H1 (cell line): ENCODE measurements around the gene NHS. TPM values are rescaled to one million over a fixed set of nuclear protein-coding genes. Genes with fewer than 3 reads are reported as not detected.

Experiments used
- CTCF ChIA-PET: fragments of 300-600 bp; sonication (Branson Sonifier 250); formaldehyde crosslinking; loops from one replicate; lab custom pipeline; 2021; ENCODE audit not compliant: partially characterized antibody; lab: Charles Lee
- POLR2A ChIA-PET: fragments of 300-600 bp; sonication (Branson Sonifier 250); formaldehyde crosslinking; loops from one replicate; lab custom pipeline; 2021; ENCODE audit warnings: inconsistent platforms; ENCODE audit not compliant: partially characterized antibody; lab: Charles Lee
- DNase-seq, 2 experiments: peaks; one replicate each; pipeline versions ENCODE4 v3.0.0 to v3.0.0-alpha.2; 2010 to 2022; ENCODE audit warnings: low spot score in 2 of 2, low read depth in 1 of 2, mixed read lengths in 1 of 2
- FAIRE-seq: peaks from 2 replicates; lab custom pipeline; 2011; peaks lifted over from hg19 to GRCh38; lab: Jason Lieb, UNC
- H2AFZ ChIP-seq: 2 replicates; pipeline ENCODE4 v1.8.1; 2012; ENCODE audit warnings: low read length, inconsistent platforms
- H2AK5ac ChIP-seq: 2 replicates; pipeline ENCODE4 v1.6.1; 2013; ENCODE audit warnings: low read depth, low read length
- H2BK120ac ChIP-seq: replicated peaks from 2 replicates; pipeline ENCODE3; 2013; ENCODE audit warnings: low read depth, low read length, inconsistent platforms
- H2BK12ac ChIP-seq: 2 replicates; pipeline ENCODE4 v1.6.1; 2013; ENCODE audit warnings: low read depth, low read length
- H2BK15ac ChIP-seq: 2 replicates; pipeline ENCODE4 v1.6.1; 2013; ENCODE audit warnings: low read length
- H2BK20ac ChIP-seq: 2 replicates; pipeline ENCODE4 v1.6.1; 2013; ENCODE audit warnings: low read length
- H2BK5ac ChIP-seq: 2 replicates; pipeline ENCODE4 v1.6.1; 2013; ENCODE audit warnings: low read depth, low read length
- H3K14ac ChIP-seq: 2 replicates; pipeline ENCODE4 v1.6.1; 2013; ENCODE audit warnings: inconsistent platforms; ENCODE audit not compliant: insufficient read length
- H3K18ac ChIP-seq: 2 replicates; pipeline ENCODE4 v1.6.1; 2013; ENCODE audit warnings: low read length; ENCODE audit errors: extremely low read depth
- H3K23ac ChIP-seq: 2 replicates; pipeline ENCODE4 v1.6.1; 2013; ENCODE audit warnings: inconsistent platforms; ENCODE audit not compliant: insufficient read length
- H3K23me2 ChIP-seq: 2 replicates; pipeline ENCODE4 v1.6.1; 2013; ENCODE audit warnings: low read depth, low read length
- H3K27ac ChIP-seq: 2 replicates; pipeline ENCODE4 v1.6.1; 2011; ENCODE audit warnings: low read depth, low read length, inconsistent platforms
- H3K27me3 ChIP-seq, 4 experiments: replicated peaks in 1 of 4; 1 replicate in 1 of 4; 2 replicates in 3 of 4; pipeline versions ENCODE4 v1.6.1 to v1.8.1; 2011 to 2013; ENCODE audit warnings: low read length in 3 of 4, mild to moderate bottlenecking in 3 of 4, inconsistent platforms in 2 of 4, mixed read lengths in 2 of 4, moderate library complexity in 1 of 4; ENCODE audit not compliant: control insufficient read depth in 3 of 4, insufficient read depth in 3 of 4; ENCODE audit errors: extremely low read depth in 1 of 4
- H3K36me3 ChIP-seq, 4 experiments: 2 replicates each; pipeline versions ENCODE4 v1.6.1 to v1.8.1; 2011 to 2013; ENCODE audit warnings: mild to moderate bottlenecking in 4 of 4, low read length in 3 of 4, moderate library complexity in 2 of 4, control low read depth in 1 of 4, inconsistent platforms in 1 of 4; ENCODE audit not compliant: insufficient read depth in 4 of 4, control insufficient read depth in 2 of 4
- H3K4ac ChIP-seq: replicated peaks from 2 replicates; pipeline ENCODE3; 2013; ENCODE audit warnings: low read length, low read depth, mixed read lengths, inconsistent platforms; ENCODE audit not compliant: insufficient read length
- H3K4me1 ChIP-seq, 4 experiments: replicated peaks in 1 of 4; 1 replicate in 1 of 4; 2 replicates in 3 of 4; pipeline versions ENCODE4 v1.6.1 to v1.8.1; 2011 to 2013; ENCODE audit warnings: low read length in 3 of 4, inconsistent platforms in 2 of 4, mixed read lengths in 1 of 4; ENCODE audit not compliant: insufficient read depth in 4 of 4, control insufficient read depth in 3 of 4
- H3K4me2 ChIP-seq, 2 experiments: 2 replicates each; pipeline versions ENCODE4 v1.6.1 to v1.8.1; 2011 to 2013; ENCODE audit warnings: low read depth in 2 of 2, low read length in 2 of 2, control low read depth in 1 of 2, inconsistent platforms in 1 of 2, mild to moderate bottlenecking in 1 of 2; ENCODE audit not compliant: insufficient read depth in 1 of 2
- H3K4me3 ChIP-seq, 4 experiments: fragments of 200-600, 300-600 bp in 1 of 4; sonication (generic), shearing (Covaris generic), sonication (Bioruptor Twin) in 1 of 4; 2 replicates each; pipeline versions ENCODE4 v1.5.1 to v1.8.1; 2011 to 2016; ENCODE audit warnings: low read length in 4 of 4, low read depth in 3 of 4, control low read depth in 2 of 4, inconsistent platforms in 2 of 4, mild to moderate bottlenecking in 2 of 4, mixed read lengths in 1 of 4, moderate library complexity in 1 of 4; ENCODE audit not compliant: insufficient read depth in 2 of 4; ENCODE audit errors: extremely low read depth in 1 of 4
- H3K56ac ChIP-seq: replicated peaks from 2 replicates; pipeline ENCODE3; 2013; ENCODE audit warnings: low read depth, mild to moderate bottlenecking, mixed read lengths, low read length, inconsistent platforms; ENCODE audit not compliant: insufficient read length
- H3K79me1 ChIP-seq: 2 replicates; pipeline ENCODE4 v1.6.1; 2013; ENCODE audit warnings: low read depth, low read length, control low read depth
- H3K79me2 ChIP-seq, 2 experiments: 2 replicates each; pipeline versions ENCODE4 v1.6.1 to v1.8.1; 2012 to 2013; ENCODE audit warnings: low read length in 2 of 2, mild to moderate bottlenecking in 2 of 2, inconsistent platforms in 1 of 2; ENCODE audit not compliant: insufficient read depth in 2 of 2, control insufficient read depth in 1 of 2
- H3K9ac ChIP-seq, 4 experiments: replicated peaks in 1 of 4; 1 replicate in 1 of 4; 2 replicates in 3 of 4; pipeline versions ENCODE4 v1.6.1 to v1.8.1; 2011 to 2013; ENCODE audit warnings: low read depth in 3 of 4, low read length in 3 of 4, control low read depth in 2 of 4, mild to moderate bottlenecking in 2 of 4, moderate library complexity in 2 of 4, inconsistent platforms in 1 of 4; ENCODE audit errors: extremely low read depth in 1 of 4
- H3K9me3 ChIP-seq, 2 experiments: 2 replicates each; pipeline versions ENCODE4 v1.6.1 to v1.8.1; 2012 to 2013; ENCODE audit warnings: mild to moderate bottlenecking in 2 of 2, moderate library complexity in 2 of 2, control low read depth in 1 of 2, inconsistent platforms in 1 of 2, low read depth in 1 of 2, low read length in 1 of 2, mixed read lengths in 1 of 2; ENCODE audit not compliant: insufficient read depth in 2 of 2
- H4K20me1 ChIP-seq, 2 experiments: replicated peaks in 1 of 2; 2 replicates each; pipeline versions ENCODE3 to v1.8.1; 2011 to 2013; ENCODE audit warnings: inconsistent platforms in 2 of 2, low read length in 2 of 2, mild to moderate bottlenecking in 1 of 2; ENCODE audit not compliant: insufficient read depth in 2 of 2, control insufficient read depth in 1 of 2
- H4K5ac ChIP-seq: 2 replicates; pipeline ENCODE4 v1.6.1; 2013; ENCODE audit warnings: low read length, low read depth, mixed read lengths, inconsistent platforms; ENCODE audit not compliant: insufficient read length
- H4K8ac ChIP-seq: 2 replicates; pipeline ENCODE4 v1.8.0; 2013; ENCODE audit warnings: mild to moderate bottlenecking, moderate library complexity, low read length, inconsistent platforms; ENCODE audit not compliant: insufficient read depth; ENCODE audit errors: extremely low read depth
- H4K91ac ChIP-seq: replicated peaks from 2 replicates; pipeline ENCODE3; 2013; ENCODE audit warnings: low read length, mixed read lengths, inconsistent platforms; ENCODE audit not compliant: insufficient read length
- ATF3 ChIP-seq: IDR thresholded peaks from 2 replicates; pipeline ENCODE4 v1.6.1; 2011; ENCODE audit warnings: low read depth, mild to moderate bottlenecking, low read length; ENCODE audit not compliant: insufficient read depth
- BCL11A ChIP-seq, 2 experiments: IDR thresholded peaks; one replicate each; pipeline ENCODE4 v1.6.1; 2011; ENCODE audit warnings: low read depth in 2 of 2, low read length in 2 of 2, mild to moderate bottlenecking in 2 of 2
- JUND ChIP-seq: IDR thresholded peaks from 2 replicates; pipeline ENCODE4 v1.6.1; 2011; ENCODE audit warnings: mild to moderate bottlenecking, improper control_type of control experiment, low read length
- KDM5A ChIP-seq: fragments of 200-600 bp; IDR thresholded peaks from 2 replicates; pipeline ENCODE4 v1.7.1; 2012; ENCODE audit warnings: mild to moderate bottlenecking, low read length, inconsistent platforms, mixed read lengths
- RAD21 ChIP-seq, 2 experiments: IDR thresholded peaks in 1 of 2; conservative IDR thresholded peaks in 1 of 2; 2 replicates each; pipeline ENCODE4 v1.6.1; 2011; ENCODE audit warnings: low read depth in 2 of 2, low read length in 2 of 2, improper control_type of control experiment in 1 of 2, inconsistent platforms in 1 of 2, mild to moderate bottlenecking in 1 of 2, moderate library complexity in 1 of 2
- SIRT6 ChIP-seq: IDR thresholded peaks from one replicate; pipeline ENCODE4 v1.7.1; 2012; ENCODE audit warnings: low read length, inconsistent platforms
- SIX5 ChIP-seq: IDR thresholded peaks from 2 replicates; pipeline ENCODE4 v1.6.1; 2011; ENCODE audit warnings: mild to moderate bottlenecking, low read depth, low read length
- SP1 ChIP-seq: IDR thresholded peaks from 2 replicates; pipeline ENCODE4 v1.6.1; 2011; ENCODE audit warnings: low read depth, low read length
- SP2 ChIP-seq: IDR thresholded peaks from 2 replicates; pipeline ENCODE4 v1.6.1; 2012; ENCODE audit warnings: mild to moderate bottlenecking, low read length, inconsistent platforms
- SUZ12 ChIP-seq: fragments of 200-600 bp; sonication (generic); IDR thresholded peaks from 2 replicates; pipeline ENCODE4 v1.6.1; 2012; ENCODE audit warnings: mild to moderate bottlenecking, inconsistent platforms, low read length, moderate library complexity, mixed read lengths
- ZNF274 ChIP-seq: IDR thresholded peaks from 2 replicates; pipeline ENCODE4 v1.7.0; 2012; ENCODE audit warnings: low read length, borderline replicate concordance; ENCODE audit errors: extremely low read depth
- WGBS, 2 experiments: shearing (Covaris generic) in 1 of 2; methylation state at CpG; one replicate each; pipeline versions ENCODE4 v1.1.6 to v1.1.7; 2013 to 2015; ENCODE audit warnings: low lambda C conversion rate in 2 of 2, mixed read lengths in 2 of 2, inconsistent platforms in 1 of 2, low coverage in 1 of 2, missing lambda C conversion rate in 1 of 2; ENCODE audit not compliant: insufficient replicate concordance in 2 of 2, insufficient coverage in 1 of 2, insufficient read length in 1 of 2; ENCODE audit errors: extremely low coverage in 1 of 2, missing lambda C conversion rate in 1 of 2; 5-methylcytosine and 5-hydroxymethylcytosine counted together
- polyA plus RNA-seq, 7 experiments: library from polyadenylated mRNA; depleted of rRNA in 3 of 7; stranded (reverse) in 5 of 7; unstranded in 2 of 7; fragments of >200 nt in 5 of 7; fragments of 200-250 nt in 2 of 7; gene quantifications; 1 replicate in 5 of 7; 2 replicates in 1 of 7; 4 replicates in 1 of 7; pipeline versions ENCODE4 v1.2.1 to v1.2.3, GENCODE V29; 2011 to 2013; ENCODE audit warnings: missing spikeins in 2 of 7, mixed read lengths in 2 of 7
- total RNA-seq: library from RNA; stranded (reverse); fragmentation: NEBNext Ultra II Directional; extraction: Animal tissue kit (Norgen Biotek cat#: 25700); gene quantifications from 2 replicates; pipeline ENCODE4 v1.2.1, GENCODE V29; 2021
- TF ChIP-seq, protein P1 (sequence below): IDR thresholded peaks from 2 replicates; pipeline ENCODE4 v1.6.1; 2012; ENCODE audit warnings: inconsistent platforms
- TF ChIP-seq, protein P2 (sequence below): IDR thresholded peaks from 2 replicates; pipeline ENCODE4 v1.6.1; 2011; ENCODE audit warnings: low read length, improper control_type of control experiment

The NHS gene
- total and polyA plus RNA-seq, 2 of the 8 experiments (the other 6 are each of a cell fraction or from before 2014, with no cell fraction given), result 2.2 to 6.7 TPM

GRCh38 chrX:17767734-17768133 lies 392.7 kb downstream of the NHS start:
- 92% methylated on average over 1 of the region's 1 CpG; no CpG with 5 or more reads in 1 of the 2 experiments for WGBS, 2 experiments
- Histone ChIP-seq H3K4me3 (no peak overlapping the region), H2BK5ac (no peak overlapping the region), H4K5ac (no peak overlapping the region), H3K9ac (no peak overlapping the region), H2AK5ac (no peak overlapping the region), H2AFZ (no peak overlapping the region), H3K9me3 (no peaks in the 10 kb centered on the region), H3K79me1 (no peaks in the 10 kb centered on the region), H3K4me2 (no peak overlapping the region), H4K8ac (no peak overlapping the region), H3K23ac (no peak overlapping the region), H2BK20ac (no peak overlapping the region), H3K4me1 (no peaks in the 10 kb centered on the region), H3K4ac (no peak overlapping the region), H3K56ac (no peak overlapping the region), H3K36me3 (no peaks in the 10 kb centered on the region), H3K79me2 (no peaks in the 10 kb centered on the region), H2BK15ac (no peak overlapping the region), H3K23me2 (no peaks in the 10 kb centered on the region; the same call in 1 of the 2 replicates), H4K20me1 (no peaks in the 10 kb centered on the region), H2BK12ac (no peak overlapping the region), H2BK120ac (no peak overlapping the region), H4K91ac (no peak overlapping the region), H3K27ac (no peak overlapping the region), H3K27me3 (no peaks in the 10 kb centered on the region; a peak in 1 of 7 replicates), H3K18ac (no peak overlapping the region), H3K14ac (no peak overlapping the region)
- ChIA-PET POLR2A (no interaction called here), CTCF (no interaction called here)
- FAIRE-seq (no peak), DNase-seq (no peak)
- TF ChIP-seq SIRT6, result no peak
- TF ChIP-seq BCL11A (IDR thresholded peaks at IDR 0.05; ENCODE audit: low read depth in 2 of 2, low read length in 2 of 2), result no peak
- TF ChIP-seq SP1, result no peak
- TF ChIP-seq ZNF274, result no peak
- TF ChIP-seq SP2, result no peak
- no peak for TF ChIP-seq SUZ12
- TF ChIP-seq, protein P1, sequence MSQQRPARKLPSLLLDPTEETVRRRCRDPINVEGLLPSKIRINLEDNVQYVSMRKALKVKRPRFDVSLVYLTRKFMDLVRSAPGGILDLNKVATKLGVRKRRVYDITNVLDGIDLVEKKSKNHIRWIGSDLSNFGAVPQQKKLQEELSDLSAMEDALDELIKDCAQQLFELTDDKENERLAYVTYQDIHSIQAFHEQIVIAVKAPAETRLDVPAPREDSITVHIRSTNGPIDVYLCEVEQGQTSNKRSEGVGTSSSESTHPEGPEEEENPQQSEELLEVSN, result no peak
- no peak for TF ChIP-seq KDM5A
- TF ChIP-seq ATF3, result no peak
- TF ChIP-seq, protein P2, sequence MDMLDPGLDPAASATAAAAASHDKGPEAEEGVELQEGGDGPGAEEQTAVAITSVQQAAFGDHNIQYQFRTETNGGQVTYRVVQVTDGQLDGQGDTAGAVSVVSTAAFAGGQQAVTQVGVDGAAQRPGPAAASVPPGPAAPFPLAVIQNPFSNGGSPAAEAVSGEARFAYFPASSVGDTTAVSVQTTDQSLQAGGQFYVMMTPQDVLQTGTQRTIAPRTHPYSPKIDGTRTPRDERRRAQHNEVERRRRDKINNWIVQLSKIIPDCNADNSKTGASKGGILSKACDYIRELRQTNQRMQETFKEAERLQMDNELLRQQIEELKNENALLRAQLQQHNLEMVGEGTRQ, result no peak
- TF ChIP-seq RAD21 (IDR thresholded peaks at IDR 0.05 in 1 of 2, conservative IDR thresholded peaks at IDR 0.05 in 1 of 2; ENCODE audit: low read depth in 2 of 2, low read length in 2 of 2), result no peak
- TF ChIP-seq JUND, result no peak
- TF ChIP-seq SIX5, result no peak
